GM13977 (cell line): ENCODE measurements around the gene NEFH.
"Not testable (repeated sequence)": the region's sequence is repeated elsewhere in the genome, so short reads cannot be mapped to it uniquely, and the experiment has no call there.

ENCODE experiments used
- DNase-seq: peaks from one replicate; pipeline ENCODE4 v3.0.0; 2012; ENCODE audit warnings: low spot score
- CTCF ChIP-seq: IDR thresholded peaks from 2 replicates; pipeline ENCODE4 v1.5.1; 2012; ENCODE audit warnings: mild to moderate bottlenecking, control low read depth; ENCODE audit not compliant: insufficient read depth; ENCODE audit errors: extremely low read depth, missing control alignments
- in situ Hi-C: fragments of 300-500 bp; cut with MboI; formaldehyde crosslinking; loops from one replicate; pipeline ENCODE4 v1.12.0; 2022; ENCODE audit warnings: low sequenced_read_pairs, low pct_unique_long_range_greater_than_20kb, mixed read lengths, inconsistent platforms; ENCODE audit not compliant: unreplicated experiment

The NEFH gene

GRCh38 chr22:29479417-29480261 is at the start of gene NEFH:
Gene NEFH, plus strand, starts transcription at chr22:29480218. Its CDS starts 45 bp downstream, at chr22:29480263.
- no peak for DNase-seq
- TF ChIP-seq CTCF: no peak
- in situ Hi-C loops: no loop called here

- TF ChIP-seq CTCF: no peak
- in situ Hi-C loops: no loop called here
- DNase-seq: no peak
These were observed 48.0 kb upstream of the NEFH start for GRCh38 chr22:29431986-29432385.

GRCh38 chr22:29433856-29434255 is 46.2 kb upstream of the NEFH start:
- in situ Hi-C loops: no loop called here
- no peak for DNase-seq
- no peak for TF ChIP-seq CTCF

GRCh38 chr22:29434288-29434687 is 45.7 kb upstream of the NEFH start:
- in situ Hi-C loops: no loop called here
- no peak for TF ChIP-seq CTCF
- no peak for DNase-seq

- in situ Hi-C loops: no loop called here
- no peak for TF ChIP-seq CTCF
- no peak for DNase-seq
These were observed 44.5 kb upstream of the NEFH start for GRCh38 chr22:29435236-29436136.

- DNase-seq, in situ Hi-C loops: not testable (repeated sequence)
These were observed 41.7 kb upstream of the NEFH start, which contains the start of gene RFPL1 for GRCh38 chr22:29438283-29438682. Gene RFPL1, plus strand, starts transcription at chr22:29438583.
